Ureter (tissue), 1 donor: ENCODE measurements around the gene AK2. TPM values are rescaled to one million over a fixed set of nuclear protein-coding genes. Genes with fewer than 3 reads are reported as not detected.

Experiments used
- DNase-seq: peaks from one replicate; pipeline ENCODE4 v3.0.0-alpha.2; 2020; ENCODE audit warnings: low spot score
- total RNA-seq: library from RNA; stranded (reverse); gene quantifications from one replicate; pipeline ENCODE4 v1.2.4, GENCODE V29; 2023
- donor health status: DM: yes; HTN: yes; CAD: no.

The AK2 gene
- total RNA-seq, 1 donor from 2014 or later, result 203 TPM

DNA sequence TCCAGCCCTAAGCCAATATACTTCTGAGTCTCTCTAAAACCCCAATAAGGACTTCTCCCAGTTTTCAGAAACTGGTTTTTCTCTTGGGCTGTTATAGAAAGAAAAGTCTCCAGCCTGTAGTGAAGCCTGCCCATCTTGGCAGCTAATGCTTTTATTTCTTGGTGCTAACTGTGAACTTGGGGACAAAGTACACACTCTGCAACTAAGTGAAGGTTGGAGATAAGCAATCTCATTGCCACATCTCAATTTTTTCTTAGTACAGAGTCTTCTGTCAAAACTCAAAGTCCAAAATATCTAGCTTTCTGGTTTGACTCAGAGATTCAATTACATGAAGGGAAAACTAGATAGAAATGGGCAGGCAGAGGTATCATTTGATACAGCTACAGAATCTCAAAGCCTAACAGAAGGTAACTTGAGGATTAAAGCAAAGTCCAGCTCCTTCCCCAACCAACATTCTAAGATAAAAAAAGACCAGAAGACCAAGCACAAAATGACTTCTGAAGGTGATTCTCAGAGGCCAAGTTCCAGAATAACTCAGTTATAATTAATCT is 14.0 kb downstream of the AK2 start:
- DNase-seq, result no peak

DNA sequence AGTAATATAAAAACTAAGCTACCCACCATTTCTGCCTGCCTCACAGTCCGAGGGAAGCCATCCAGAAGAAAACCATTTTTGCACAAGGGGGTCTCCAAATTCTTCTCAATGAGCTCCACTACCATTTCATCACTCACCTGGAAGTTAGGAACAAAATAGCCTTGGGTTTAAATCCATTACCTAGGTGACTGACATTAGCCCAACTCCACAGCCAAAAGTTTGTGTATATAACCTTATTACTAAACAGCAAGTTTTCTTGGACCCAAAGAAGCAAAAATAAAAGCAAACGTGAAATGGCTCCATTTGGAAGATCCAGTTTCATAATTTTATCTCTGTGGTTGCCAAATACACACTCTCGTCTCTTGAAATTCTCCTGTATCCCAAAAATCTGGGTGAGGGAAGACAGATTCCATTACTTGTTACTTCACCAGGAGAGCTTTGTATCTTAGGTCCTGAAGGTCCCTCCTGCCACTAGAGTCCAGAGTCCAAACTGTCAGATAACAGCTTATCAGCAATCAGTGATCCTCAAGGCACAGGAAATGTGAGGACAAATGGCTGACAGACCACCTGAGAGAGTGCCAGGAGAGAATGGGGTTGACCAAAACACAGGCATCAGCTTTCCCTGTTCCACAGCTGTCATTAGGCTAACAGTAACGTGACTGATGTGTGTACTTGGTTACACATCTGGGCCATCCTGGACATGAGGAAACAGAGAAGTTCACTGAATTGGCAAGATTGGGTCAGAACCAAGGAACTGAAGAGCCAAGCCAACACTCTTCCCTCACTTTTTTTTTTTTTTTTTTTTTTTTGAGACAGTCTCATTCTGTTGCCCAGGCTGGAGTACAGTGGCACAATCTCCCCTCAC is 14.9 kb downstream of the AK2 start:
- DNase-seq, result no peak

DNA sequence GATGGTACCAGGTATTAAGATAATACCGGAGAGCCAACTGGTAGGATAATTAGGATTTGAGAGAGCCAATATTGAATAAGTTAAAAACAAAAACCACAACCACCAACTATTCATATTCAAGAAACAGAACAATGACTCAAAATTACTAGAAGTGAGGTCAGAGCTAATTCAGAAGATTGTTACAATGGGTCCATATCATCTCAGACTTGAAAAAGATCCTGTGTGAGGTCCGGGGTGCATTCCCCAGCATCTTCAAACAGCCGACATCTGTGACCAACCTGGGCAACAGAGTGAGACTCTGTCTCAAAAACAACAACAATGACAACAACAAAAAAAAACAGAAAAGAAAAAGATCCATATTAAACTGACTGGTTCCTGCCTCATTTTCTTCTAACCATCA is 18.6 kb downstream of the AK2 start:
- DNase-seq, result no peak

DNA sequence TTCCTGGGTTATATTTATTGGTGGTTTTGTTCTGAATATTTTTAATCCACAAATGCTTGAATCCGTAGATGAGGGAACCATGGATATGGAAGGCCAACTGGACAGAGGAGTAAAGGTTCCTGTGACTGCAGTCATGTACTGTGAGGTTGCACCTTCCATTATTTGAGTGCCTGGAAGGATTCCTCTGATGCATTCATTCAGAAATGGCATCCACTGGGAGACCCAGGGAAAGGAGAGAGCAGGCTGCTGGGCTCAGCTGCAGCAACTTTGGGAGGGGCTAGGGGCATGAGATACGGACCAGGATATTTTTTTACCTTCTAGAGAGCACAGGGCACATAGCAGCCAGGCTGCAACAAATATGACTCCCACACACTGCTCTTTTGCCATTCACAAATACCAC is 19.5 kb downstream of the AK2 start:
- no peak for DNase-seq

DNA sequence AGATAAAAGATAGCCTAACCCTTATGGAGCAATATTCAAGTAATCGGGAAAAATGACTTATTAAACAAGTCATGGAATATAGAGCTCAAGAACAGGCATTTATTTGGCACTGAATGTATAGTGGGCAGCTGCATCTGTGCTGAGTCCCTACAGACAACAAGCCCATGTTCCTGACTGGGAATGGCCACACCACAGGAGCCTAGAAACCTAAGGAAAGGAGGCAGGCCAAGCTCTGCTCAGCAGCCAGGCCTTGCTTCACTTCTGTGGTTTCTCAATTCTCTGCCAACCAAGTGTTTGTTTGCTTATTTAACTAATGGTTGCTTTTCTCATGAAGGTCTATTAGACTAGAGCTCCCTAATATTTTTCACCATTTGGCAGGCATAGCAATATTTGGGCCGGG is 21.5 kb downstream of the AK2 start:
- no peak for DNase-seq

DNA sequence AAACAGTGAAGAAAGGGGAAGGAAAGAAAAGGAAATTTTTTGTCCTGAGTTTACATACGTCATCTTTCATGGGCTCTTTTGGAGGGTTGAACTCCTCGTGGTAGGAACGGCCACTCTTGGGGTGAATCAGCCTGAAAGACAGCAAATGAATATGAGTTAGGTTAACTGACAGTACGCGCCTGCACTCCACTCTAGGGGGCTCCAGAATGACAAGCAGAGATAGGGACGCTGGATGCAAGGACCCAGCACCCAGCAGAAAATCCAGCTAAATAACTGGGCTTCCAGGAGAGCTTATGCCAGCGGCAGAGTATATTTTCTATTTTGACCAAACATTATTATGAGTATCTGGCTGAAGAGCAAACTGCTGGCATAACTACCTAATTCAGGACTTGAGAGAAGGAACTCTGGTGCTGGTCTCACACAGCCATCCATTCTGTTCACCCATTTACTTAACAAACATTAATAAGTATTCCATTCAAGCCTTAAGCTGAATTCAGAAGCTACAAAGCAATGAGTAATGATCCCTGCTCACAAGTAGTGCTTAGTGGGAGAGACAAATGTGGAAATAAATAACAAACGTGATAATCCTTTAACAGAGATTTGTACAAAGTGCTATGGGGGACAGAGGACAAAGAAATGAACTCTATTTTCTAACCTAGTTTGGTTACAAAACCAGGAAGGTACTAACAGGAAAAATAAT is 22.1 kb downstream of the AK2 start:
- no peak for DNase-seq

DNA sequence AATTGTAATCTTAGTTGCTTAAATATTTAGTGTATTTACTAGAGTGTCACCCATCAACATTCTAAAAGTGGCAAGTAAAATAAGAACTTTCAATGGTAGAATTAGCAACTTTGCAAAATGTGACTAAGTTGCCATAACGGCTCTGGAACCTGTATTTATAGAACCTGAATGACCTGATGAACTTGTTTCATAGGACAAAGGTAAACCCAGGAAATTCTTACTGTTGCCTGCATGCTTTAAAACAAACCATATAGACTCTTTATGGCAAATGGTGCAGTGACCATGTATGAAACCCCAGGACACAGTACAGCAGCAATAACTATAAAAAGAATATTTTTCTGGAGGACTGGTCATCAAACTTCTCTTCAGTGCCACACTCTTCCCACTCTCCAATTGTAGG is 22.9 kb downstream of the AK2 start:
- no peak for DNase-seq

DNA sequence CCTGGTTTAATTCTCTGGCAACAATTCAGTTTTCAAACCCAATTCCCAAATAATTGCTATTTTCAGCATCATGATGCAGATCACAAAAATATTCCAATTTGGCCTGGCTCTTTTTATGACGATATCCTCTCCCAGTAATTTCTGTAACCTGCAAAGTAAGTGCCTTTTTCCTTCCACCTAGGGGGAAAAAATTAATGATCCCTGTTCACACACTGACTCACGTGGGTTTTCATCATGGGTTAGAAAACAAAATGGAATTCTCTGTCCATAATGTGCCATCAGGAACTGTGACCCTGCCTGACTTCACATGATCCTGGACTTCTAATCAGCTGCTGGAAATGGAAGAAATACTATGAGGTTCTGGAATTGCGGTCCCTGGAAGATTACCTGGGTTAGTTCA is 24.5 kb downstream of the AK2 start:
- DNase-seq, result no peak

DNA sequence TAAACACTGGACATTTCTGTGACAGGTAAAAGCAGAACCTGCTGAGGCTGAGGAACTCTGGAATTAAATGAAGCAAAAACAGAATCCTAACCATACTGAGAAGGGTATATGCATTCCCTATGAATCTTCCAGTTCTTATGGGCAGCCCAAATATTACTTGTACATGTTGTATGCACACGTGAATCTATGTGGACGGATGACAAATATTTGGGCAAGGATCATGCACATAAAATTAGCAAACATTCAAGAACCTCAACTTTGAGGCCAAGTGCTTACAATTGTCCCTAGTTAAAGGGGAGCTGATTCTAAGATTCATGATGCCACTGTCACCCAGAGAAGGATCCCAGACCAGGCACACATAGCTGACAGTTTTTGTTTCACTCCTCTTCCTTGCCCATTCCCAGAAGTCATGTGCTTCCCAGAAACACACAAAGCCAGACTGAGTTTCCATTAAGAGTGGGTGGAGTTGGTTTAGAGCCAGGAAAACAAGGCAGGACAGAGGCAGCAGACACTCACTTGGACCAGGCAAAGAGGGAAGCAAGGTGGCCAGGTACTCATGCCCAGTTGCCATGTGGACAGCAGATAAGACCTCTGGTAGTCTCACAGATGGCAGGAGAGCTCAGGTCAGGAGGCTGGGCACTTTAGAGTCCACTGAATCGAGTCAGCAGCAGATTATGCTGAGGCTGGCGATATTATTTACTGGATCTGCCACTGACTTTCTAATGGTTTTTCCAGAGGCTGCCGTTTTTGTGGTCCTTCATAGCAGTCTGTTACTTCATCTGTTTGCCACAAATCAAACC is 25.6 kb downstream of the AK2 start:
- no peak for DNase-seq

DNA sequence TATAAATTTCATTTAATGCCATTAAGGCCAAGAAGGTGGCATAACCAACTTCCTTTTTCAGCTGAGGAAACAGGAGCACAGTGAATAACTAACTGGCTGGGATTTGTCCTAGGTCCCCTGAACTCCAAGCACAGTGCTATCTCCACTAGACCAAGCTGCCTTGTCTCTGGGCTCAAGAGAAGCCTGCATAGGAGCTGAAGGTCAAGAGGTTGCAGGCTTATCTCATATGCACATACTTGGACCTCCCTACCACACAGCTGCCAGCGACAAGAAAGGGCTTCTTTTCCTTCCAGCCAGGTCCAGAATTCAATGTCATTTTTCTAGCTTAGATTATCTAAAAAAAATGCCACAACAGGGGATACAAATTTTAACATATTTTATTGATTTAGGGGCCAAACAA is 27.1 kb downstream of the AK2 start:
- DNase-seq, result no peak

DNA sequence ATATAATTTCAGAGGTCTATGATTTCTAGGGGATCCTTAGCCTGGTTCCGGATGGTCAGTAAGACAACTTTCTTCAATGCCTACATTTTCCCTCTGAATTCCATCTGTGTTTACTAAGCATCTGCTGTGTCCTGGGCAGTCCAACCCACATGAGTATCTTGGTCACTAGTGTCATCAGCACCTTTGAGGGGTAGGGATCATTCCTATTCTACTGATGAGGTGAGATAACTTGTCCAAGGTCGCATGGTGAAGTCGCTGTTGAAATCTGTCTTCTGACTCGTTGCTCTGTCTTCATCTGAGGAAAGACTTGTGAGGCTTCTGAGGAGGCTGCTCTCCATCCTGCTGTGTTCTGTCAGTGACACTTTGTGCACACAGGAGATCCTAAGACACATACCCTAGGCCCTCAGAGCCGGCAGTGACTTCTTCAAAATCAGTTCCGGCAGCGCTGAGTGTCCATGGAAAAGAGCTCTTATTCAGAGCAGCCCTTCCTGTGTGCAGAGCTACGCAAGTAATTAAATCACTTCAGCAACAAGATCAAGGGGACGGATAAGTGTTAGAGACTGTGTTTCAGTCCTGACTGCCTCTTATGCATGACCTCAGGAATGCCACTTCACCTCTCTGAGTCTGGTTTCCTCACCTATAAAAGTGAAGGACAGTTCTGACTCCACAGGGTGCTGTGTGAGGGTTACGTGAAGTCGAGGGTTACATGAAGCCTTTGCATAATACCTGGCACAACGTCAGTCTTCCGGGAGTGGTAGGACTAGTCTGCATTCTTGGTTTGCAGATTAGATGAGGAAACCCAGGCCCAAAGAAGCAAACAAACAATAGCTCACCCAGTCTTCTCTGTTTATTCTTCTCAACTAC is 28.4 kb downstream of the AK2 start:
- DNase-seq, result peak; percentile 67

DNA sequence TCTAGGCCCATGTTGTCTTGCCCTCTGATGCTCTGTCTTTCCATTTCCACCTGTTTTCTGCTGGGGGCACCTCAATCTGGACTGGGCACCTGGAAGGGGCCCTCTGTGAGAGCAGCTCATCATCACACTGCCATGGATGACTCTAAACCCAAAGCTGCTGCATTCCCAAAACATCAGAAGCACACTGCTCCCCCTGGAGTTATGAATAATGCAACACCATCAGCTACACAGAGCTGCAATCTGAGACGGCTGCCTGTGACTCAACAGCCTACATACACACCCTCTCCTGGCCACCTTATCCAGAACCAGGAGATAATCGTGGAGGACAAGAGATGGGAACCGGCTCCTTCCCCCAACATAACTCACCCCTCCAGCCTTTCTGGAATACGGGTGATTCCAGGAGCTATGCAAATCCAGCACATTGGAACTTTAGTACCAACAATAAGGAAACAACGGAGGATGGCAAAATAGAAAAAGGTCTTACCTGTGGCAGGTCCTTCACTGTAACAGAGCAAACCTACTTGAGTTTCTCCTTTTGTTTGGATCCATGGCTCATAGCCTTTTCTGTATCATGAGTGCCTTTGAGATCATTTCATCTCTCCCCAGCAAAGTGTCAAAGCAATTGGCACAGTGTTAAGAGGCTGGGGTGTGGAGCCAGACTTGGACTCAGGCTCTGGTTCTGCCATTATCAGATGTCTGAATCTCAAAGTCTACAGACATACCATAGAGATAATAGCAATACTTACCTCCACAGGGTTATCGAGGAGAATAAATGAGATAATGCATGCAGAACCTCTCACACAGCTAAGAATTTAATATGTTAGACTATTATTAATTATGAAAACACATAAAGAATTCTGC is 29.3 kb downstream of the AK2 start:
- peak; percentile 72 for DNase-seq

DNA sequence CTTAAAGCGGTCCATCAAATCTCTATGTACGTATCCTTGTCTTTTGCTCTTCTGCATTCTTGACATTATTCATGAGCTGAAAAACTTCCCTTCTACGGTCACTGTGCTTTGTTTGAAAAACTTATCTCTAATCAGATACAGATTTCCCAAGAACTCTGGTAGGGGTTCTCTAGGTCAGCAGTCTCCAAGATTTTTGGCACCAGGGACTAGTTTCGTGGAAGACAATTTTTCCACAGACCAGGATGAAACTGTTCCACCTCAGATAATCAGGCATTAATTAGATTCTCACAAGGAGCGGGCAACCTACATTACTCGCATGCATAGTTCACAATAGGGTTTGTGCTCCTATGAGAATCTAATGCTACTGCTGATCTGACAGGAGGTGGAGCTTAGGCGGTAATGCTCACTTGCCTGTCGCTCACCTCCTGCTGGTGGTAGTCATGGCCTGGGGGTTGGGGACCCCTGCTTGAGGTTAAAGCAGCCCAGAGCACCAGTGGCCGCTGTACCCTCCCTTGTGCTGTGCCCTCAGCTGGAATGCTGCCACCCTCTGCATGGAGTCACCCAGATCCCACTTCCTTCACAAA is 30.8 kb downstream of the AK2 start:
- DNase-seq, result no peak

DNA sequence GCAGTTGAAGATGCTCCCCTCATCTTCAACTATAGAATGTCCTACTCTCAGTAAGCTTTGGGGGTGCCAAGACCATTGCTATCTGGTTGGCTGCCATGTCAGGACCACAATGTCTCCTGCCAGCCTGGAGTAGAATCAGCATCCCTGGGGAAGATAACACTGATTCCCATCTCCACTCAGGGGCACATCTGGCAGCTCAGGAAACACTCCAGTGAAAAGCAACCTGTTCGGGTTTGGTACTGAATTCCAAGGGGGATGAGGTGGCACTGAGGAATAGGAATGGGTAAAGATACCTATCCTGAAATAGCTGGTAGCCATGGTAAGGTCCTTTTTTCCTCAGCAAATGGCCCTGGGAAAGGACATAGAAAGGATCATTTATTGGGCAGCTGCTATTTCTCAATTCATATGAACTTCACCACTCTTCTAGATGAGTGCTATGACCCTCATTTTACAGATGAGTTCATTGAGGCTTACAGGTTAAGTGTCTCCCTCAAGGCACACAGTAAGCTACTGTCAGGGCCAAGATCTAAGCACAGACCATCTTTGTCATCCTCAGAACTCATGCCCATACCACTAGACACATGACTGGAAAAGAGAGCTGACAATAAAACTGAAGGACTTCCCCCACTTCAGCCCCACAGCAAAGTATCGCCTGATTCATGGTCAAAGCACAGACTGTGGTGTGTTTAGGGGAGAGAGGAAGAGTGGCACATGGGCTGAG is 31.4 kb downstream of the AK2 start:
- DNase-seq, result no peak

DNA sequence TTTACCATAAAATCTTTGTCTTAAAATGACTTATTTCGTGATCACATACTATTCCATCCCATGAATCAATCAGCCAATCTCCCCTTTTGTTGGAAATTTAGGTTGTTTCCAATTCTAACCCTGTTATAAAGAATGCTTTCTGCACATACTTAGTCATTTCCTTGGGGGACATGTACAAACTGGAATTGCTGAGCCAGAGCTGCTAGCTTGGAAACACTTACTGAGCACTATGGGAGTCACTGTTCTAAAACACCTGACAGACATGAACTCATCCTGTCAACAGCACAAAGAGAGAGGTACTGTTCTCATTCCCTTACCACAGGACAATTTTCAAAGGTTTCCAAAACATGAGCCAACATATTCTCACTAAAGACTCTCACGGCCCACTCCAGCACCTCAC is 32.1 kb downstream of the AK2 start:
- DNase-seq, result no peak

DNA sequence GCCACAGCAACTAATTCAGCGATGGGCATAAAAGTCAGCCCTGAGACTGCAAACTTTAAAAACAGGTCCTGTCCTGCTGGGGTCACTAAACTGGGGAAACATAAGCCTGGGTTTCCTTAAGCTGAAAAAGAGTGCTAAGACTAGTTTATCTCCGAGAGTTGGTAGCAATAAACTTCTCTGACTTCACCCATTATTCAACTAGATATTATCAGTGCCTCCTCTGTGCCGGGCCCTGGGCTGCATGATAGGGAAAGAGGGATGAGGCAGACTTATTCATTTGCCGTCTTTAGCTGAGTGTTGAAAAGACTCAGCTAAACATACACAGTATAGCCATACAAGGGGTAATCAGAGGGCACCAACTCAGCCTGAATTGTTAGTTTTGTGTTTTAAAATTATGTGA is 33.0 kb downstream of the AK2 start:
- no peak for DNase-seq

DNA sequence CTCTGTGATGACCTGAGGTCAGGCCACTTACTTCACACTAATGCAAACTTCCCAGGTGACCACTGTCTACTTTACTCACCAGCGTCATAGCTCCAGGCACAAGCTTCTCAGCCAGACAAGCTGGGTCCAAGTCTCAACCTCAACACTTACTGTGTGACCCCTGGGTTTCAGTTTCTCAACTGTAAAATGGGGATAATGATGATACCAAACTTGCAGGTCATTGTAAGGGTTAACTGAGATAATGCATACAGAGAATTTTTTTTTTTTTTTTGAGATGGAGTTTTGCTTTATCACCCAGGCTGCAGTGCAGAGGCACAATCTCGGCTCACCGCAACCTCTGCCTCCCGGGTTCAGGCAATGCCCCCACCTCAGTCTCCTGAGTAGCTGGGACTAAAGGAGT is 34.7 kb downstream of the AK2 start:
- DNase-seq, result no peak

DNA sequence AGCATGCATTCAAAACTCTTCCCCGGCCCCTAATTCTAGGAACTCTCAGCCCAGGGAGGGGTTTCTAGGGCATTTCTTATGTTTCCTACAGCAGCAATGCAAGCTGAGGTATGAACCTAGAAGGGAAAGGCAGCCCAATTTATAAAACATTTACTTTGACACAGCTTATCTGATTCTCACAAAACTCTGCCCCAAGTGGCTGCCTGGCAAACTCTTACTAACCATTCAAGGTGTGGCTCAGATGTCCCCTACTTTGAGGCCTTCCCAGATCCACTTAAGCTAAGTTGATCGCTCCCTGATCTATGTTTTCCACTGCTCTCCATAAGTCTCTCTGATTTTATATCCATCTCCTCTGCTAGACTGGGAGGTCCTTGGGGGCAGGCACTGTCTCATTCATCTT is 35.4 kb downstream of the AK2 start:
- DNase-seq, result no peak

DNA sequence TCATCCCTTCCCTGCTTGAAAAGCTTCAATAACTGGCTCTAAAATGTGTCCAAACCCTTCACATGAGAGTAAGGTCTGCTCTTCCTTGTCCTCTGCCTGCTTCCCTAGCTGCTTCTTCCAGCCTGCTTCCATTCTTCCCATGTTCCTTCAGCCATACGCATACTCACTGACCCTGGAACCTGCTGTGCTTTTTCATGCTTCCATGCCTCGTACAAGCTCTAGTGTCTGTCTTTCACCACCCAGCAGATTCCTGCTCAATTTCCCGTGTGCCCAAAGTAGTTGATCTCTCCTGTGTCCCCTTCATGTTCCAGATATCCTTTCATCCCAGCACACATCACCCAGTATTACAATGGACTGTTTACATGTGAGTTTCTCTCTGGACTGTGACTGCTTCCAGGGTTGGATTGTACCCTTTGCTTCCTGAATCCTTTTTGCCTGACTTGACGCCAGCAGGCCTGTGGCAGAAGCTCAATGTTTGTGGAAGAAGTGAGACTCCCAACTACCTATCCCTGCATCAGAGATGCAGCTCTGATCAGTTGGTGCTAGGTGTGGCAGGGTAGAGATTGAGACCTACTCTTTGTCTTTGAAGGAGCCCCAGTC is 36.2 kb downstream of the AK2 start:
- no peak for DNase-seq
